GM19099 (cell line): ENCODE data around the gene TTC7B.

Experiments
- POLR2A ChIP-seq: IDR thresholded peaks from 3 replicates; pipeline ENCODE4 v1.6.1; 2011; ENCODE audit warnings: low read depth; ENCODE audit not compliant: insufficient read length; ENCODE audit errors: extremely low read depth

TTC7B gene

DNA sequence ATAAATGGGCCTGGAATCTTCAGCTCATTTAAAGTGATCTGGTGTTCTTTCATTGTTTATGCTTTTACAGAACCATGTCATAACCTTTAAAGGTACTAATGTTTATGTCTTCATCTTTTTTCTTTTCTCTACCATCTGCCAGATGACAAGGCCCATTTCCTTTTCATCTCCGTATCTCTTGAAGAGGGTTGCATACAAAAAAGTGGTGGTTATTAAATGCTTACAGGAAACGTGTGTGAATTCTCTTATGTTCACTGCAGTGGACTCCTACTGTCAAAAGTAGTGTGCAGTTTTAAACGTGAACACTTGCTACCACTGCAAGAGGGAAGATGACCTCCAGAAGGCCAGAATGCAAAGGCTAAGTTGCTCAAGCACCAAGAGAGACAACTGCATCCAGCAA is 91.4 kb downstream of the TTC7B start:
- TF ChIP-seq POLR2A = no peak

DNA sequence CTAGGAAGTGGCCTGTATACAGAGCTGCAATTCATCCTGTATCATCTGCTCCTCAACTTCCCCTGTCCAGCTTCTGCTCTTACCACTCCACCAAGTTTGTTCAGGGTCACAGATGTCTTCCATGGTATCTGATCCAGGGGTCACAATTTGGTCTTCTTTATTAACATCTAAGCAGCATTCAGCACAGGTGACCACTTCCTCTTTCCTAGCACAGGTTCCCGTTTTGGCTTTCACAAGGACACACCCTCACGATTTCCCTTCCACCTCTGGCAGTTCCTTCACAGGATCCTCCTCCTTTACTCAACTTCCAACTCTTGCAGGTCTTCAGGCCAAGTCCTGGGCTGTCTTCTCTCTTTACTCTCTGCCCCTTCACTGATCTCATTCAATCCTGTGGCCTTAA is 93.6 kb downstream of the TTC7B start:
- no peak for TF ChIP-seq POLR2A

DNA sequence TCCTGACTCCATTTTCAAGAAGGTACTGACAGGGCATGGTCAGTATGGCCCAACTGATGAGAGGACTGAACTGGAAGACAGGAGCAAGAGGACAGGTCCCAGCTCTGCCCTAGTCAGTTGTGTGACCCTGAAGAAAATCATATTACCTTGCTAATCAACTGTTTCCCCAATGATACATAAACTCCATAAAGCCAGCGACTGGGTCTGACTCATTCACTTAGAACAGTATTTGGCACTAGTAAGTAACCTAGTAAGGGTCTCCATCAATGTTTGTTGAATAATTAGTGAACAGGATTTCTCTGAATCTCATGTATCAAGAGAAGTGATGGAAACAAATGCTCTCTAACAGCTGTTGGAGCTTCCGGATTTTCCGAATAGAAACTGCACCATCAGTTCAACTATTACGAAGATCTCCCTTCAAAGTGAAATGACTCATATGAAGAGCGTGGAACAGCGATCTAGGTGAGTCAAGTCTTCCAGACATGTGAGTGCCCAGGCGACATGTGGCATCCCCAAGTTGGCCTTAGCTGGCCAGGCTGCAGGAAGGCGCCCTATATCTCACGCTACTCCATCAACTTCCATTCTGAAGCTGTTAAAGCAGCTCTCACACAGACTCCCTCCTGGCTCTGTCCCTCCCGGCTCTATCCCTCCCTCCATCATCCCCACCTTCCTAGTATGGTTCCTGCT is 94.5 kb downstream of the TTC7B start:
- no peak for TF ChIP-seq POLR2A

DNA sequence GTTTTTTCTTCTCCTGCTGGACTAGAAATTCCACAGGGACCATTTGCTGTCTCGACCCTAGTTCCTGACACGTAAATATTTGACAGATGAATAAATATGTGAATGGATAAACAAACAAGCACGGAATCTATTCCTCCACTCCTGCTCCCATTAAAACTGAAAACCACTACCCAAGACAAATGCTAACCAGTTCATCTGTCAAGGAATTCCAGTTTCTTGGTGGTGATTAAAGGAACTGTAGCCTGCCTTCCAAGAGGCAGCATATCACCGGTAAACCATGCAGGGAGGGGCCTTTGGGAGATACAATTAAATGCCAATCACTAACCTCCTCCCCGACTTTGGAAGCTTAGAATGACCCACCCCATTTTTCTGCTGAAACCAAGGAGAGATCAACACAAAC is 95.4 kb downstream of the TTC7B start:
- no peak for TF ChIP-seq POLR2A

DNA sequence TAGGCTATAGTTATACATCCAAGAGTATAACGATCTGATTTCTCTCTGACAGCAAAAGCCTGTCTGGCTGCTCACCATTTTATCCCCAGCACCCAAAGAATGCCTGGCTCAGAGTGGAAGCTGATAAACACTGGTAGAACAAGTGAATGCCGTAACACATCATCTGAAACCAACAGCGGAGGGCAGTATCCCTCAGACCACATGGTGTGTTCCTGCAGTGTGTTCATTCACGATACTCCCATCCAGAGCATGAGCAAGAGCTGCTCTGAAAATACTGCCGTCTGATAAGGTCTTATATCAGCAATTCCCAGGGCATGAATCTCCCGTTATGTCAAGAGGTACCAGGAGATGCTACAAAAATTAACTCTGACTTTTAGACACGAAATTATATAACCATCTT is 95.9 kb downstream of the TTC7B start:
- no peak for TF ChIP-seq POLR2A

DNA sequence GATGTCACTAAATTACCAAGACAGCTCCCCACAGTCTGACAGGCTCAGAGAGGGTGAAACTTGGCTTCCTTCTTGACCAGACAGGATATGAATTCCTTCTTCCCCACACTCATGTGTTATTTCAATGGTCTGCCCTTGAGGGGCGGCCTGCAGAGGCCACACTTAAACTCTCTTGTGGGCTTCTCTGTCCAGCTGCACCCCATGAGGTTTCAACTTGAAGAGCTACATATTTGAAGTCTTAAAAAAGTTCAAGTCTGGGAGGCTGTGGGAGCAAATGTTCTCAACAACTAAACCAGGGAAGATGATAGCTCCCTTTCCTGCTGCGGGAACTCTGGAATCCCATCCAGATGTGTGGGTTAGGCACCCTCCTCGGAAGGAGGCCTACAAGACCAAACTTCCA is 98.3 kb downstream of the TTC7B start:
- no peak for TF ChIP-seq POLR2A

DNA sequence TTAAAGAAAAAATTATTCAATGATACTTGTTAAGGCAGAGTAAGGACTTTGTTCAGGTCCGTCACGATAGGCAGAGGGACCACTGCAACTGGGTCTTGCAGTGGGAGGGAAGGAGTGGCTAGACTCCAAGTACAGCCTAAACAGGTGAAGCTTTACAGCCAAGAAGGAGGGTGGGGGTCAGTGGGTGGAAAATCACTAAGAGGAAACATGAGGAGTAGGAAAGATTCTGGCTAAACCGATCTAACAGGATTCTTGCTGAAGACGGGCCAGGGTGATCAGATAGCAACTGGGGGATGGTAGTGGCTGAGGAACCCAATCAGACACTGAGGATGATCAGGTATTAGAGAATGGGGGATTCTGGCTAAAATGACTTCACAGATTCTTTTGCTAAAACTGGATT is 100.2 kb downstream of the TTC7B start:
- no peak for TF ChIP-seq POLR2A

DNA sequence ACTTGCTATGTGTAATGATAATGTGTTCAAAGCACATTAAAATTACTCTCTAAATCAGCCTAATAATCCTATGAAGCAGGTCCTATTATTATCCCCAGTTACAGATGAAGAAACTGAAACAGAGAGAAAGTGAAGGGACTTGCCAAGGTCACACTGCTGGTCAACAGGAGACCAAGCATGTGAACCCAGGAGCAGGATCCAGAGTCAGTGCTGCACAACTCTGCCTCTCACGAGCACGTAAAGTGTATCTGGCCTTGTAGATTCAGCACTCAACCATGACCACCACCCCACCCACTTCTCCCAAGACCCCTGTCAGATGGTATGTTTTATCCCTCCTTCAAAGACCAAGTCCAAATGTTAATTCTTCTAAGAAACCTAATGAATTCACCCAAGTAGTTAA is 100.7 kb downstream of the TTC7B start:
- no peak for TF ChIP-seq POLR2A

DNA sequence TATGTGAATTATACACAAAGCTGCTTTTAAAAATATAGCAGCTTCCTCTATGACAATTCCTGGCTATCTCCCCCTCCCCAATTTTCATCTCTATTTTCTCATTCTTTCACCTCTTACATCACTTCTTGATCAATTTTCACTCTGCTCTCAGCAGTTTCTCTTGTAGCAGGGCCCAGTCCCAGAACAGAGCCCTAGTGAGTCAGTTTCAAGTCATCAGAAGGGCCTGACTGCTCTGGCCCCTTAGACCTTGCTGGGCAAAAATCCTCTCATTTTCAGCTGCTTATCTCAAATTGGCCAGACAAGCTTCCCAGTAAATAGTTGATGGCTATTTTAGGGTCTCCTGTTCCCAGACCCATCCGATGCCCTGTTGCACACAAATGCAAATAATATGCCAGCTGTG is 101.4 kb downstream of the TTC7B start:
- no peak for TF ChIP-seq POLR2A

DNA sequence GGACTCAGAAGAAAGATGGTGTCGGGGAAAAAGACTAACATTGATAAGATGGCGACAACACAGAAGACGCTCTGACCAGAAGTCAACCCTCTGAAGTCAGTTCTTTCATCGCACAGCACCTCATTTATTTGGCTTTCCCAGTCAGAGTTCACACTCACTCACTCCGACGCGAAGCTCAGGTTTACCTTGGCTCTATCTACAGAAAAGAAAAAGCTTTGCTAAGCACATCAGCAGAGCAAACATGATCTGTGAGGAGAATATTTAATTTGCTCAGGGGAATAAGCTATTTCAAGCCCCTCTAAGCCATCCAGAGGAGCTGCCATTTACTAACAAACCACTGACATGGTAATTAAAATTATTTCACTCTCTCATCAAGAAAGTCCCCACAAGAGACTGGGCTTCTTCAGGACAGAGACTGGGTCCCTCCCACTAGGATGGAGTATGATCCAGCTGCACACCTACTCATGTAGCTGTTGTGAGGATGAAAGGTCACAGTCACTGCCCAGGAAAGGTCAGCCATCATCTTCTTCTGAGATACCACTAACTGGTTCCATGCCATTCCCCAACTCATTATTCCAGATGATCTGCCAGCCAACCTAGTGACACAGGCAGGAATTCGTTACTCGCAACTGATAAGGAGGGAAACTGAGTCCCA is 111.4 kb downstream of the TTC7B start:
- TF ChIP-seq POLR2A = no peak

DNA sequence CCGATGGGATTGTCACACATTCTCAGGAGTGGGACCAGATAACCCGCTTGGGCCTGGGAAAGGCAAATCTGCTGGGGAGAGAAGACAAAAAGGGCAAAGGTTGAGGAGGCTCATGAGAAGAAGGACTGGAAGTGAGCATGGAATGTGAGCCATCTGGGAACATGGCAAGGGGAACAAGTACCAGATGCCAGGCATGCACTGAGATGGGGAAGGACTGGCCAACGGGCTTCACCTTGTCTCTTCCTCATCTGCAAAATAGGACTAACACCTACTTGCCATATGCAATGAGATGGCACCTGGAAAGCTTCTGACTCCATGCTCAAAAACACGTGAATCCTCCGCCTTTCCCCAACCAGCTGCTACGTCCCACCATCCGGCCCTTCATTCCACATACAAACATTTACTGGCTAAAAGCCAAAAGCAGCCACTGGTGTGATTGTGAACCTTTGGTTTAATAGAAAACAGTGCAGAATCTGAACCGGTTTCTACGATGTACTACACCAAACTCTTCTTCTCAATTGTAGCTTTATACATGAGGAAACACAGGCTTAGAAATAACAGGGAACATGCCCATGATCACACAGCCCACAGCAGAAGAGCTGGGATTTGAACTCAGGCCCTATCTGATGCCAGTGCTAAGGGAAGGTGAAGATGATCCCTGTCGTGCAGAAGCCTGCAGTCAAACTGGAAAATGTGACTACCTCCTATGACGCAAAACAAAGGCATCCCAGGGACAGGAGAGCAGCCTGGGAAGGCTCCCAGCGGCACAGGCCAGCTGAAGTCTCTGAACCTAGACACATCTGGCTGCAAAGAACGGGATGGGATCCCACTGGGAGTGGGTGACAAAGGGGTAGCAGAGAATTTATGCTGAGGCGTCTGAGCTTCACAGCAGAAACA is 112.1 kb downstream of the TTC7B start:
- TF ChIP-seq POLR2A = no peak

DNA sequence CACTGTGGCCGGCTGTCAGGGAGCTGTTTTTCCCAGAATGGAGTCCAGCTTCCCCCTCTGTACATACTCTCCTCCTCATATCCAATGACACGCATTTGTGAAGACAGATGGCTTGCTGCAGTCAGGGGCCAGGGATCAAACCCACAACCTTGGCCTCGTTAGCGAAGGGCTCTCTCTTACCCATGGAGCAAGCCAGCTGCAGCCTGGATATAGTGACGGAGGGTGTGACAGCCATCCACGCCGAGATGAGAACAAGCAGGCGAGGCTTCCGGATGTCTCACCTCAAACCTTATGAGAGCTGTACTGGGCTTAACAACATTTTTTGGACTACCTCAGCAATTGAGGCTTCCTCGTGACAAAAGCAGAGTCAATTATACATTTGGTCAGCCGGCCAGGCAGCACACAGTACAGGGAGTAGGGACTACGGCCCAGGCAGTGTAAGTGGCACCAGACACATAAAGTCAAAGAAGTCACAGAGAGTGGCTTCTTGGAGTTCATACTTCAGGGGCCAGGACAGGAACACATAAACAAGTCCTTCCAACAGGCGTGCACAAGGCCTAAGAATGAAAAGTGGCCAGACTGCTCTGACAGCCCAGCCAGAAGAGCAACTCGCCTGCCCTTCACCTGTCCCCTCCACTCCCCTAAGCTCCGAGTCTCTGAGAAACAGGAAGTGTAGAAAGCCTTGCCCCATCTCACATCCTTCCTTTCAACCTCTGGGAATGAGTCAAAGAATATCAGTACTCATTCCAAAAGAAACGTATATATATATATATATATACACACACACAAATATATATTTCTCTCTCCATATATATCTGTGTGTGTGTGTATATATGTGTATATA is 115.1 kb downstream of the TTC7B start:
- no peak for TF ChIP-seq POLR2A

DNA sequence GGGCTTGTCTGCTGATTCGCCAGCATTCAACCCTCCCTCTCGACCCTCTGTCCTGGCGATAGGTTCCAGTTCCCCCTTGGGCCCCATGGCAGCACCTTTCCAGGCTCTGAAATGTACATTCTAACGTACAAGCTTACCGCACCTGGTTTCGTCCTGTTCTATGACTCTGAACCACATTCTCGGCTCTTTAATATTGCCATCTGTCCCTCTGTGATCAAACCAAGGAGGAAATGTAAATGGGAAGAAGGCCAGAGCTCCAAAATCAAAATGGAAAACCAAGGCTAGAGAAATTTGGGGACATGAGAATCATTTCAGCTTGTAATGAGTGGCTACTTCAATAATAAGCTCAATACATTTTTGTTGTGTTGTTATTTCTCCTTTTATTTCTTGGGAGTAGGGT is 117.2 kb downstream of the TTC7B start:
- no peak for TF ChIP-seq POLR2A

DNA sequence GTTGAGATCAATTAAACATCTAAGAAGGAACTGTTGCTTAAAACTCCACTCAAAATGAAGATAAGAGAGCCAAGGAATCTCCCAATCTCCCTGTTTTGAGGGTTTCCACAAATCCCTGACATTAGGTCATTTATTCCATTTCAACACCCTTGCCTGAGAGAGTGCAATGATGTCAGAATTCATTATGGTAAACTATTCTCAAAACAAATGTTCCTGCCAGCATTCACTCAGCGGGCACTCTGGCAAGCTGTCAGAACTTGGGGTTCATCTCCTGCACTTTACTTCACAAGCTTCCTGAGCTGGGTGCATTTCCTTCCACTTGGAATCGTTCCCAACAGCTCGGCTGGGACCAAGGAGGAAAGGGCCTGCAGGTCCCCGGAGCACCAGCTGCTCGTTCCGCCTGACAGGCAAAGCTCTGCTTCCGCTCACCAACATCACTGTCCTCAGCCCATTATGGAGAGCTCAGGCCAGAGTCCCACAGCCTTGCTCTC is 117.8 kb downstream of the TTC7B start:
- no peak for TF ChIP-seq POLR2A
